ENCODE measurements around the gene FBXL15.
A peak's percentile ranks its signal among the peaks of the same experiment; 100 is the strongest.

FBXL15 gene

GRCh38 chr10:102396317-102396650 lies 24.4 kb upstream of the FBXL15 start:
- H4K8ac ChIP-seq (ENCODE audit: low read depth, low read length), result no peak overlapping the region
- peak overlapping the region; percentile 79 for H3K56ac ChIP-seq (ENCODE audit: low read length)
- H4K5ac ChIP-seq (ENCODE audit: low read length), result no peak overlapping the region
- H2BK120ac ChIP-seq (ENCODE audit: low read depth, low read length), result no peak overlapping the region
- peak overlapping the region; percentile 72 for H3K9ac ChIP-seq (ENCODE audit: low read length)
- H3K27ac ChIP-seq (ENCODE audit: low read depth, low read length), result no peak overlapping the region
- no CpG with 5 or more reads among the region's 4 CpGs for WGBS (ENCODE audit: extremely low coverage, insufficient coverage, low lambda C conversion rate)
- peaks cover 10% of the 10 kb centered on the region for H3K4me1 ChIP-seq (ENCODE audit: control insufficient read depth, low read depth, low read length)
- no peaks in the 10 kb centered on the region for H3K36me3 ChIP-seq (ENCODE audit: control insufficient read depth, insufficient read depth, low read length)
- no peak for DNase-seq
- H3K18ac ChIP-seq (ENCODE audit: low read length), result no peak overlapping the region
- no peak overlapping the region for H3K4ac ChIP-seq (ENCODE audit: low read depth, low read length)
- H3K27me3 ChIP-seq (ENCODE audit: insufficient read depth, low read length, poor library complexity), result no peaks in the 10 kb centered on the region
- H3K23ac ChIP-seq (ENCODE audit: low read length), result peak overlapping the region; percentile 48
- no peak overlapping the region for H2BK15ac ChIP-seq (replicated peaks; ENCODE audit: low read depth)
- peak overlapping the region; percentile 55 for H3K4me2 ChIP-seq (ENCODE audit: low read length)
- no peak overlapping the region for H2BK5ac ChIP-seq (ENCODE audit: low read length)
- no peaks in the 10 kb centered on the region for H3K79me1 ChIP-seq (ENCODE audit: low read length)
- H3K79me2 ChIP-seq (ENCODE audit: control insufficient read depth, insufficient read depth, low read length), result no peaks in the 10 kb centered on the region
- H3K4me3 ChIP-seq (ENCODE audit: low read length), result no peak overlapping the region
- no peak overlapping the region for H2AK5ac ChIP-seq (ENCODE audit: low read length)

GRCh38 chr10:102396730-102397151 lies 23.9 kb upstream of the FBXL15 start:
- no peak overlapping the region for H3K27ac ChIP-seq (ENCODE audit: low read depth, low read length)
- H3K9ac ChIP-seq (ENCODE audit: low read length), result no peak overlapping the region
- H2AK5ac ChIP-seq (ENCODE audit: low read length), result no peak overlapping the region
- H3K4me2 ChIP-seq (ENCODE audit: low read length), result no peak overlapping the region
- no peak overlapping the region for H3K4me3 ChIP-seq (ENCODE audit: low read length)
- H3K36me3 ChIP-seq (ENCODE audit: control insufficient read depth, insufficient read depth, low read length), result no peaks in the 10 kb centered on the region
- H4K8ac ChIP-seq (ENCODE audit: low read depth, low read length), result no peak overlapping the region
- no peak overlapping the region for H2BK15ac ChIP-seq (replicated peaks; ENCODE audit: low read depth)
- H3K18ac ChIP-seq (ENCODE audit: low read length), result no peak overlapping the region
- no peak overlapping the region for H2BK120ac ChIP-seq (ENCODE audit: low read depth, low read length)
- no peak overlapping the region for H2BK5ac ChIP-seq (ENCODE audit: low read length)
- no peak overlapping the region for H3K23ac ChIP-seq (ENCODE audit: low read length)
- peaks cover 10% of the 10 kb centered on the region for H3K4me1 ChIP-seq (ENCODE audit: control insufficient read depth, low read depth, low read length)
- H4K5ac ChIP-seq (ENCODE audit: low read length), result no peak overlapping the region
- H3K56ac ChIP-seq (ENCODE audit: low read length), result no peak overlapping the region
- no peaks in the 10 kb centered on the region for H3K79me1 ChIP-seq (ENCODE audit: low read length)
- H3K79me2 ChIP-seq (ENCODE audit: control insufficient read depth, insufficient read depth, low read length), result no peaks in the 10 kb centered on the region
- H3K27me3 ChIP-seq (ENCODE audit: insufficient read depth, low read length, poor library complexity), result no peaks in the 10 kb centered on the region
- WGBS (ENCODE audit: extremely low coverage, insufficient coverage, low lambda C conversion rate), result no CpG with 5 or more reads among the region's 12 CpGs
- H3K4ac ChIP-seq (ENCODE audit: low read depth, low read length), result no peak overlapping the region
- DNase-seq, result no peak

GRCh38 chr10:102397222-102398171 lies 23.1 kb upstream of the FBXL15 start:
- Histone ChIP-seq H3K79me1 (ENCODE audit: low read length) (no peaks in the 10 kb centered on the region), H3K56ac (ENCODE audit: low read length) (no peak overlapping the region), H3K4ac (ENCODE audit: low read depth, low read length) (no peak overlapping the region), H3K4me3 (ENCODE audit: low read length) (no peak overlapping the region), H4K5ac (ENCODE audit: low read length) (no peak overlapping the region), H3K36me3 (ENCODE audit: control insufficient read depth, insufficient read depth, low read length) (no peaks in the 10 kb centered on the region), H2BK15ac (replicated peaks; ENCODE audit: low read depth) (no peak overlapping the region), H3K27ac (ENCODE audit: low read depth, low read length) (no peak overlapping the region), H3K9ac (ENCODE audit: low read length) (no peak overlapping the region), H4K8ac (ENCODE audit: low read depth, low read length) (no peak overlapping the region), H3K4me1 (ENCODE audit: control insufficient read depth, low read depth, low read length) (peaks cover 10% of the 10 kb centered on the region), H3K27me3 (ENCODE audit: insufficient read depth, low read length, poor library complexity) (no peaks in the 10 kb centered on the region), H2BK120ac (ENCODE audit: low read depth, low read length) (no peak overlapping the region), H3K79me2 (ENCODE audit: control insufficient read depth, insufficient read depth, low read length) (no peaks in the 10 kb centered on the region), H2BK5ac (ENCODE audit: low read length) (no peak overlapping the region), H3K4me2 (ENCODE audit: low read length) (no peak overlapping the region), H3K18ac (ENCODE audit: low read length) (no peak overlapping the region), H2AK5ac (ENCODE audit: low read length) (no peak overlapping the region), H3K23ac (ENCODE audit: low read length) (no peak overlapping the region)
- no CpG with 5 or more reads among the region's 14 CpGs for WGBS (ENCODE audit: extremely low coverage, insufficient coverage, low lambda C conversion rate)
- no peak for DNase-seq

GRCh38 chr10:102398172-102399020 lies 22.2 kb upstream of the FBXL15 start:
- Histone ChIP-seq H4K5ac (ENCODE audit: low read length) (no peak overlapping the region), H2BK120ac (ENCODE audit: low read depth, low read length) (no peak overlapping the region), H4K8ac (ENCODE audit: low read depth, low read length) (no peak overlapping the region), H3K4me2 (ENCODE audit: low read length) (no peak overlapping the region), H2BK15ac (replicated peaks; ENCODE audit: low read depth) (no peak overlapping the region), H3K9ac (ENCODE audit: low read length) (no peak overlapping the region), H3K4me1 (ENCODE audit: control insufficient read depth, low read depth, low read length) (peaks cover 10% of the 10 kb centered on the region), H3K36me3 (ENCODE audit: control insufficient read depth, insufficient read depth, low read length) (no peaks in the 10 kb centered on the region), H3K4me3 (ENCODE audit: low read length) (no peak overlapping the region), H3K4ac (ENCODE audit: low read depth, low read length) (no peak overlapping the region), H3K23ac (ENCODE audit: low read length) (no peak overlapping the region), H3K18ac (ENCODE audit: low read length) (no peak overlapping the region), H3K27ac (ENCODE audit: low read depth, low read length) (no peak overlapping the region), H2BK5ac (ENCODE audit: low read length) (no peak overlapping the region), H3K79me1 (ENCODE audit: low read length) (no peaks in the 10 kb centered on the region), H3K79me2 (ENCODE audit: control insufficient read depth, insufficient read depth, low read length) (no peaks in the 10 kb centered on the region), H2AK5ac (ENCODE audit: low read length) (no peak overlapping the region), H3K56ac (ENCODE audit: low read length) (no peak overlapping the region), H3K27me3 (ENCODE audit: insufficient read depth, low read length, poor library complexity) (no peaks in the 10 kb centered on the region)
- no CpG with 5 or more reads among the region's 21 CpGs for WGBS (ENCODE audit: extremely low coverage, insufficient coverage, low lambda C conversion rate)
- DNase-seq, result no peak

GRCh38 chr10:102399217-102400021 lies 21.2 kb upstream of the FBXL15 start:
- Histone ChIP-seq H3K18ac (ENCODE audit: low read length) (no peak overlapping the region), H3K9ac (ENCODE audit: low read length) (peak overlapping the region; percentile 70), H3K56ac (ENCODE audit: low read length) (peak overlapping the region; percentile 88), H3K4me1 (ENCODE audit: control insufficient read depth, low read depth, low read length) (peaks cover 10% of the 10 kb centered on the region), H3K4me2 (ENCODE audit: low read length) (peak overlapping the region; percentile 64), H3K27ac (ENCODE audit: low read depth, low read length) (no peak overlapping the region), H3K79me2 (ENCODE audit: control insufficient read depth, insufficient read depth, low read length) (no peaks in the 10 kb centered on the region), H3K23ac (ENCODE audit: low read length) (no peak overlapping the region), H3K79me1 (ENCODE audit: low read length) (no peaks in the 10 kb centered on the region), H2AK5ac (ENCODE audit: low read length) (no peak overlapping the region), H2BK15ac (replicated peaks; ENCODE audit: low read depth) (no peak overlapping the region), H3K4me3 (ENCODE audit: low read length) (no peak overlapping the region), H4K5ac (ENCODE audit: low read length) (no peak overlapping the region), H3K36me3 (ENCODE audit: control insufficient read depth, insufficient read depth, low read length) (no peaks in the 10 kb centered on the region), H4K8ac (ENCODE audit: low read depth, low read length) (no peak overlapping the region), H3K4ac (ENCODE audit: low read depth, low read length) (no peak overlapping the region), H2BK120ac (ENCODE audit: low read depth, low read length) (no peak overlapping the region), H2BK5ac (ENCODE audit: low read length) (no peak overlapping the region), H3K27me3 (ENCODE audit: insufficient read depth, low read length, poor library complexity) (no peaks in the 10 kb centered on the region)
- peak; percentile 92 for DNase-seq
- WGBS (ENCODE audit: extremely low coverage, insufficient coverage, low lambda C conversion rate), result no CpG with 5 or more reads among the region's 72 CpGs
